SK-N-SH (cell line): ENCODE measurements around the gene MAP3K9.

ENCODE experiments used
- EP300 ChIP-seq, 2 experiments: IDR thresholded peaks; 2 replicates each; pipeline versions ENCODE4 v1.4.0 to v1.6.1; 2012; ENCODE audit warnings: borderline replicate concordance in 1 of 2, low read depth in 1 of 2, low read length in 1 of 2
- EZH2phosphoT487 ChIP-seq: fragments of 200-600 bp; sonication (generic); IDR thresholded peaks from 2 replicates; pipeline ENCODE4 v1.6.1; 2017; ENCODE audit warnings: low read depth, mixed run types, mild to moderate bottlenecking, antibody characterized with exemption, moderate library complexity, borderline replicate concordance
- GABPA ChIP-seq: IDR thresholded peaks from 2 replicates; pipeline ENCODE4 v1.4.0; 2012; ENCODE audit warnings: low read depth, mild to moderate bottlenecking
- JUND ChIP-seq: IDR thresholded peaks from 2 replicates; pipeline ENCODE4 v1.4.0; 2012
- MEF2A ChIP-seq: IDR thresholded peaks from 2 replicates; pipeline ENCODE4 v1.4.0; 2012; ENCODE audit warnings: low read depth, borderline replicate concordance
- POLR2AphosphoS5 ChIP-seq: IDR thresholded peaks from 2 replicates; pipeline ENCODE4 v1.6.1; 2012; ENCODE audit warnings: low read depth, low read length
- RAD21 ChIP-seq: IDR thresholded peaks from 2 replicates; pipeline ENCODE4 v1.6.1; 2012; ENCODE audit warnings: mild to moderate bottlenecking, low read length
- TAF1 ChIP-seq: IDR thresholded peaks from 2 replicates; pipeline ENCODE4 v1.6.1; 2012; ENCODE audit warnings: low read depth, mild to moderate bottlenecking, low read length, moderate library complexity, borderline replicate concordance
- TEAD4 ChIP-seq: IDR thresholded peaks from 2 replicates; pipeline ENCODE4 v1.4.0; 2012; ENCODE audit warnings: mild to moderate bottlenecking, borderline replicate concordance; ENCODE audit not compliant: insufficient read depth
- YY1 ChIP-seq: IDR thresholded peaks from 2 replicates; pipeline ENCODE4 v1.4.0; 2012; ENCODE audit warnings: low read depth, mild to moderate bottlenecking
- TF ChIP-seq, protein P1 (sequence below): fragments of 200-600 bp; sonication (generic); IDR thresholded peaks from 2 replicates; pipeline ENCODE4 v1.6.1; 2017; ENCODE audit warnings: antibody characterized with exemption, mild to moderate bottlenecking, moderate library complexity
- TF ChIP-seq, protein P2 (sequence below): IDR thresholded peaks from 2 replicates; pipeline ENCODE4 v1.6.1; 2012; ENCODE audit warnings: mild to moderate bottlenecking, low read depth, low read length, moderate library complexity
- TF ChIP-seq, protein P3 (sequence below): fragments of 150-350 bp; IDR thresholded peaks from 2 replicates; pipeline ENCODE4 v1.6.1; 2017; ENCODE audit warnings: antibody characterized with exemption, low read length, low read depth, borderline replicate concordance

DNA sequence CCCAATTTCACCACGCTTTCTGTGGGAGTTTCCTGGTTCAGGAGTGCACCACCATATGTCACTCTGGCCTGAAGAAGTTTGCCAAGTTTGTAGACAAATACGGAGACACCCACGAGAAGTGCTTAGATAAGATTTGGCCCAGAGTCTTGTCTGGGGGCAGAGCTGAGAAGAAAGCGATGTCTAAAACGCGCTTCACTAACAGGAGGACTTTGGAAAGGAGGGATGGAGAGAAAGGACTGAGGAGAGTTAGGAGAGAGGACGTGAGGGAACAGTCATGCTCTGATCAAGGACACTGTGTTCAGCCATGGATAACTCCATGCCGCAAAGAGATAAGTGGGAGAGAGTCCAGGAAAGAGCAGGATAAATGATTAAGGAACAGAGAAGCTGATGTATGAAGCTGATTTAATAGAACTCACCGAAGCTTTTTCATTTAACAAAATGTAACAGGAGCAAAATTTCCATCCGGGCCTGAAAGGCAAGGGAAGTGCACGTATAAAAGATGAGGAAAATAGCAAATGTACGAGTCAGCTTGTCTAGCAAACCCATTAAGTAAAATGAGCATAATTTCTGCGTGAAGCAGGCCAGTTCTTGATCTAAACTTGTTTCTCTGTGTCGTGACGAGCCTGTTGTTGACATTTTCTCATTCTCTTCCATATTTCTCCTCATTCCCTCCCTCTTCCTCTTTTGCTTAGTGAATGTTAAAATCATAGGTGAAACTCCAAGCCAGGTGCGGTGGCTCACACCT lies 23.4 kb upstream of the MAP3K9 start:
- TF ChIP-seq YY1 (no peak), RAD21 (no peak), EP300 (IDR thresholded peaks at IDR 0.05; ENCODE audit: borderline replicate concordance in 1 of 2, low read depth in 1 of 2, low read length in 1 of 2) (no peak), MEF2A (no peak), EZH2phosphoT487 (no peak), JUND (no peak), TAF1 (no peak), TEAD4 (no peak), GABPA (no peak), POLR2AphosphoS5 (no peak)
- TF ChIP-seq, protein P1, sequence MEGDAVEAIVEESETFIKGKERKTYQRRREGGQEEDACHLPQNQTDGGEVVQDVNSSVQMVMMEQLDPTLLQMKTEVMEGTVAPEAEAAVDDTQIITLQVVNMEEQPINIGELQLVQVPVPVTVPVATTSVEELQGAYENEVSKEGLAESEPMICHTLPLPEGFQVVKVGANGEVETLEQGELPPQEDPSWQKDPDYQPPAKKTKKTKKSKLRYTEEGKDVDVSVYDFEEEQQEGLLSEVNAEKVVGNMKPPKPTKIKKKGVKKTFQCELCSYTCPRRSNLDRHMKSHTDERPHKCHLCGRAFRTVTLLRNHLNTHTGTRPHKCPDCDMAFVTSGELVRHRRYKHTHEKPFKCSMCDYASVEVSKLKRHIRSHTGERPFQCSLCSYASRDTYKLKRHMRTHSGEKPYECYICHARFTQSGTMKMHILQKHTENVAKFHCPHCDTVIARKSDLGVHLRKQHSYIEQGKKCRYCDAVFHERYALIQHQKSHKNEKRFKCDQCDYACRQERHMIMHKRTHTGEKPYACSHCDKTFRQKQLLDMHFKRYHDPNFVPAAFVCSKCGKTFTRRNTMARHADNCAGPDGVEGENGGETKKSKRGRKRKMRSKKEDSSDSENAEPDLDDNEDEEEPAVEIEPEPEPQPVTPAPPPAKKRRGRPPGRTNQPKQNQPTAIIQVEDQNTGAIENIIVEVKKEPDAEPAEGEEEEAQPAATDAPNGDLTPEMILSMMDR, result no peak
- TF ChIP-seq, protein P2, sequence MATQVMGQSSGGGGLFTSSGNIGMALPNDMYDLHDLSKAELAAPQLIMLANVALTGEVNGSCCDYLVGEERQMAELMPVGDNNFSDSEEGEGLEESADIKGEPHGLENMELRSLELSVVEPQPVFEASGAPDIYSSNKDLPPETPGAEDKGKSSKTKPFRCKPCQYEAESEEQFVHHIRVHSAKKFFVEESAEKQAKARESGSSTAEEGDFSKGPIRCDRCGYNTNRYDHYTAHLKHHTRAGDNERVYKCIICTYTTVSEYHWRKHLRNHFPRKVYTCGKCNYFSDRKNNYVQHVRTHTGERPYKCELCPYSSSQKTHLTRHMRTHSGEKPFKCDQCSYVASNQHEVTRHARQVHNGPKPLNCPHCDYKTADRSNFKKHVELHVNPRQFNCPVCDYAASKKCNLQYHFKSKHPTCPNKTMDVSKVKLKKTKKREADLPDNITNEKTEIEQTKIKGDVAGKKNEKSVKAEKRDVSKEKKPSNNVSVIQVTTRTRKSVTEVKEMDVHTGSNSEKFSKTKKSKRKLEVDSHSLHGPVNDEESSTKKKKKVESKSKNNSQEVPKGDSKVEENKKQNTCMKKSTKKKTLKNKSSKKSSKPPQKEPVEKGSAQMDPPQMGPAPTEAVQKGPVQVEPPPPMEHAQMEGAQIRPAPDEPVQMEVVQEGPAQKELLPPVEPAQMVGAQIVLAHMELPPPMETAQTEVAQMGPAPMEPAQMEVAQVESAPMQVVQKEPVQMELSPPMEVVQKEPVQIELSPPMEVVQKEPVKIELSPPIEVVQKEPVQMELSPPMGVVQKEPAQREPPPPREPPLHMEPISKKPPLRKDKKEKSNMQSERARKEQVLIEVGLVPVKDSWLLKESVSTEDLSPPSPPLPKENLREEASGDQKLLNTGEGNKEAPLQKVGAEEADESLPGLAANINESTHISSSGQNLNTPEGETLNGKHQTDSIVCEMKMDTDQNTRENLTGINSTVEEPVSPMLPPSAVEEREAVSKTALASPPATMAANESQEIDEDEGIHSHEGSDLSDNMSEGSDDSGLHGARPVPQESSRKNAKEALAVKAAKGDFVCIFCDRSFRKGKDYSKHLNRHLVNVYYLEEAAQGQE, result no peak
- TF ChIP-seq, protein P3, sequence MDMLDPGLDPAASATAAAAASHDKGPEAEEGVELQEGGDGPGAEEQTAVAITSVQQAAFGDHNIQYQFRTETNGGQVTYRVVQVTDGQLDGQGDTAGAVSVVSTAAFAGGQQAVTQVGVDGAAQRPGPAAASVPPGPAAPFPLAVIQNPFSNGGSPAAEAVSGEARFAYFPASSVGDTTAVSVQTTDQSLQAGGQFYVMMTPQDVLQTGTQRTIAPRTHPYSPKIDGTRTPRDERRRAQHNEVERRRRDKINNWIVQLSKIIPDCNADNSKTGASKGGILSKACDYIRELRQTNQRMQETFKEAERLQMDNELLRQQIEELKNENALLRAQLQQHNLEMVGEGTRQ, result no peak
